ENCODE data around the gene NOP10. TPM values are rescaled to one million over a fixed set of nuclear protein-coding genes. Genes with fewer than 3 reads are reported as not detected.

Gene NOP10
- polyA plus RNA-seq, 1 of the 3 experiments (the other 2 are of a cell fraction), result 440 TPM

DNA sequence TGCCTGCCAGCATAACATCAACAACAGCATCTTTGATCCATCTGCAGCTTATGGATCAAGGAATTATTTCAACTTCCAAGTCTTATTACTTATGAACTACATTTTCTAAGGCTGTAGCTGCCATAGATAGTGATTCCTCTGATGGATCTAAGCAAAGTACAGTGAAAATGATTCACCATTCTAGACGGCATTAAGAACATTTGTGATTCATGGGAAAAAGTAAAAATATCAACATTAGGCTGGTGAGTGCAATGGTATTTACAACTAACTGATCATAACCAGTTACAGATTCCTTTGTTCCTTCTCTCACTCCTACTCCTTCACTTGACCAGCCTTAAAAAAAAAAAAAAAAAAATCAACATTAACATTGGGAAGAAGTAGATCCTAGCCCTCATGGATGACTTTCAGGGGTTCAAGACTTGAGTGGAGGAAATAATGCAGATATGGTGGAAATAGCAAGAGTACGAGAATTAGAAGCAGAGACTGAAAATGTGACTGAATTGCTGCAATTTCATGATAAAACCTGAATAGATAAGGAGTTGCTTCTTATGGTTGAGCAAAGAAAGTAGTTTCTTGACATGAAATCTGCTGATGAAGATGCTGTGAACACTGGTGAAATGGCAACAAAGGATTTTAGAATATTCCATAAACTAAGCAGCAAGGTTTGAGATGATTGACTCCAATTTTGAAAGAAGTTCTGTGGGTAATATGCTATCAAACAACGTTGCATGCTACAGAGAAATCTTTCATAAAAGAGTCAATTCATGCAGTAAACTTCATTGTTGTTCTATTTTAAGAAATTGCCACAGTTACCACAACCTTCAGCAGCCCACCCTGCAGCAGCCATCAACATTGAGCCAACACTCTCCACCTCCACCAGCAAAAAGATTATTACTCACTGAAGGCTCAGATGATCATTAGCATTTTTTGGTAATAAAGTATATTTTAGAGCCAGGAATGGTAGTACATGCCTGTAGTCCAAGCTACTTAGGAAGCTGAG is 28.1 kb downstream of the NOP10 start:
- TF ChIP-seq ELF1 (IDR thresholded peaks at IDR 0.05), result no peak
- Histone ChIP-seq H3K4me1 (ENCODE audit: control insufficient read depth in 1 of 2, insufficient read depth in 2 of 2, low read depth in 1 of 2, low read length in 1 of 2) (no peaks in the 10 kb centered on the region; a peak in 1 of 4 replicates), H2AFZ (ENCODE audit: low read depth) (no peak overlapping the region), H3K27me3 (ENCODE audit: insufficient read depth) (no peaks in the 10 kb centered on the region), H3F3A (replicated peaks; ENCODE audit: insufficient read depth) (peaks cover 7% of the 10 kb centered on the region), H3K27ac (ENCODE audit: low read depth in 2 of 2, low read length in 1 of 2) (no peak overlapping the region), H3K36me3 (replicated peaks in 1 of 2; ENCODE audit: control insufficient read depth in 1 of 2, insufficient read depth in 2 of 2, low read length in 1 of 2) (no peaks in the 10 kb centered on the region), H3K9me3 (no peaks in the 10 kb centered on the region), H3K4me2 (no peak overlapping the region), H4K20me1 (ENCODE audit: insufficient read depth) (no peaks in the 10 kb centered on the region), H3K4me3 (ENCODE audit: low read depth in 2 of 2, low read length in 1 of 2) (no peak overlapping the region), H3K9ac (no peak overlapping the region), H3K9me2 (no peaks in the 10 kb centered on the region), H3K79me2 (ENCODE audit: insufficient read depth) (no peaks in the 10 kb centered on the region)
- CTCF ChIA-PET, result interaction anchor here (1.5 kb wide), 1 partner anchor 28 kb away, joined by 5 read pairs; the partner anchor contains the start of genes NOP10 and NUTM1
- DNase-seq, result no peak
- POLR2A ChIA-PET, result interaction anchor here (1.4 kb wide), 1 partner anchor 23 kb away, joined by 3 read pairs; the partner anchor contains the start of gene SLC12A6
- WGBS (ENCODE audit: low lambda C conversion rate), result 63% methylated on average over 3 of the region's 3 CpGs

DNA sequence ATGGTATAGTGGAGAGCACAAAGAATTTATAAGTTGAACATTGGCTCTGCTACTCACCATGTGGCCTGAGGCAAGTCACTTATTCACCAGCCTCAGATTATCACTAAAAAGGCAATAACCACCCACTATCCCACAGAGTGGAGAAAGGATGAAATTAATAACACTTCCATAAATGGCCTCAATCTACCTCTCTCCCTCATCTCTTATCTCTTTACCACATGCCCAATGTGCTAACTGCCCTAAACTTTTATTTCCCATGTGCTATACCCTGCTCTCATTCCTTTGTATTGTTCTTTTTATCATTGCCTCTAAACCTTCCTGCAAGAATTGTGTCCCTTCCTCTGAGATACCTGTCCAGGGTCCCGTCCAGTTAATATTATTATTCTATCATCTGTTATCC is 31.4 kb downstream of the NOP10 start:
- Histone ChIP-seq H4K20me1 (ENCODE audit: insufficient read depth) (no peaks in the 10 kb centered on the region), H3K9me3 (no peaks in the 10 kb centered on the region), H3K4me3 (ENCODE audit: low read depth in 2 of 2, low read length in 1 of 2) (no peak overlapping the region), H3K4me2 (no peak overlapping the region), H3K36me3 (replicated peaks in 1 of 2; ENCODE audit: control insufficient read depth in 1 of 2, insufficient read depth in 2 of 2, low read length in 1 of 2) (peaks cover 0 to 3% of the 10 kb centered on the region in 2 experiments), H3K4me1 (ENCODE audit: control insufficient read depth in 1 of 2, insufficient read depth in 2 of 2, low read depth in 1 of 2, low read length in 1 of 2) (no peaks in the 10 kb centered on the region; a peak in 1 of 4 replicates), H2AFZ (ENCODE audit: low read depth) (no peak overlapping the region), H3K79me2 (ENCODE audit: insufficient read depth) (no peaks in the 10 kb centered on the region), H3K27ac (ENCODE audit: low read depth in 2 of 2, low read length in 1 of 2) (no peak overlapping the region), H3F3A (replicated peaks; ENCODE audit: insufficient read depth) (no peaks in the 10 kb centered on the region), H3K9ac (no peak overlapping the region), H3K9me2 (no peaks in the 10 kb centered on the region; the same call in 1 of the 2 replicates), H3K27me3 (ENCODE audit: insufficient read depth) (no peaks in the 10 kb centered on the region)
- peak; percentile 8 for DNase-seq
- POLR2A ChIA-PET, result no interaction called here
- 82% methylated on average over 1 of the region's 1 CpG for WGBS (ENCODE audit: low lambda C conversion rate)
- CTCF ChIA-PET, result no interaction called here
- TF ChIP-seq RAD21 (IDR thresholded peaks at IDR 0.05; ENCODE audit: low read length), result no peak
- no peak for TF ChIP-seq EP300 (IDR thresholded peaks at IDR 0.05; ENCODE audit: borderline replicate concordance in 1 of 2, low read depth in 1 of 2, low read length in 1 of 2)
- TF ChIP-seq, protein P1, sequence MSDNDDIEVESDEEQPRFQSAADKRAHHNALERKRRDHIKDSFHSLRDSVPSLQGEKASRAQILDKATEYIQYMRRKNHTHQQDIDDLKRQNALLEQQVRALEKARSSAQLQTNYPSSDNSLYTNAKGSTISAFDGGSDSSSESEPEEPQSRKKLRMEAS (IDR thresholded peaks at IDR 0.05; ENCODE audit: low read depth), result no peak
- TF ChIP-seq, protein P2, sequence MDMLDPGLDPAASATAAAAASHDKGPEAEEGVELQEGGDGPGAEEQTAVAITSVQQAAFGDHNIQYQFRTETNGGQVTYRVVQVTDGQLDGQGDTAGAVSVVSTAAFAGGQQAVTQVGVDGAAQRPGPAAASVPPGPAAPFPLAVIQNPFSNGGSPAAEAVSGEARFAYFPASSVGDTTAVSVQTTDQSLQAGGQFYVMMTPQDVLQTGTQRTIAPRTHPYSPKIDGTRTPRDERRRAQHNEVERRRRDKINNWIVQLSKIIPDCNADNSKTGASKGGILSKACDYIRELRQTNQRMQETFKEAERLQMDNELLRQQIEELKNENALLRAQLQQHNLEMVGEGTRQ (IDR thresholded peaks at IDR 0.05; ENCODE audit: borderline replicate concordance, low read depth, low read length), result no peak
- TF ChIP-seq, protein P3, sequence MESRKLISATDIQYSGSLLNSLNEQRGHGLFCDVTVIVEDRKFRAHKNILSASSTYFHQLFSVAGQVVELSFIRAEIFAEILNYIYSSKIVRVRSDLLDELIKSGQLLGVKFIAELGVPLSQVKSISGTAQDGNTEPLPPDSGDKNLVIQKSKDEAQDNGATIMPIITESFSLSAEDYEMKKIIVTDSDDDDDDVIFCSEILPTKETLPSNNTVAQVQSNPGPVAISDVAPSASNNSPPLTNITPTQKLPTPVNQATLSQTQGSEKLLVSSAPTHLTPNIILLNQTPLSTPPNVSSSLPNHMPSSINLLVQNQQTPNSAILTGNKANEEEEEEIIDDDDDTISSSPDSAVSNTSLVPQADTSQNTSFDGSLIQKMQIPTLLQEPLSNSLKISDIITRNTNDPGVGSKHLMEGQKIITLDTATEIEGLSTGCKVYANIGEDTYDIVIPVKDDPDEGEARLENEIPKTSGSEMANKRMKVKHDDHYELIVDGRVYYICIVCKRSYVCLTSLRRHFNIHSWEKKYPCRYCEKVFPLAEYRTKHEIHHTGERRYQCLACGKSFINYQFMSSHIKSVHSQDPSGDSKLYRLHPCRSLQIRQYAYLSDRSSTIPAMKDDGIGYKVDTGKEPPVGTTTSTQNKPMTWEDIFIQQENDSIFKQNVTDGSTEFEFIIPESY (IDR thresholded peaks at IDR 0.05; ENCODE audit: borderline replicate concordance, low read depth), result no peak
- no peak for TF ChIP-seq RCOR1 (IDR thresholded peaks at IDR 0.05; ENCODE audit: low read length)
- no peak for TF ChIP-seq NFIC (IDR thresholded peaks at IDR 0.05; ENCODE audit: borderline replicate concordance)
- TF ChIP-seq, protein P4, sequence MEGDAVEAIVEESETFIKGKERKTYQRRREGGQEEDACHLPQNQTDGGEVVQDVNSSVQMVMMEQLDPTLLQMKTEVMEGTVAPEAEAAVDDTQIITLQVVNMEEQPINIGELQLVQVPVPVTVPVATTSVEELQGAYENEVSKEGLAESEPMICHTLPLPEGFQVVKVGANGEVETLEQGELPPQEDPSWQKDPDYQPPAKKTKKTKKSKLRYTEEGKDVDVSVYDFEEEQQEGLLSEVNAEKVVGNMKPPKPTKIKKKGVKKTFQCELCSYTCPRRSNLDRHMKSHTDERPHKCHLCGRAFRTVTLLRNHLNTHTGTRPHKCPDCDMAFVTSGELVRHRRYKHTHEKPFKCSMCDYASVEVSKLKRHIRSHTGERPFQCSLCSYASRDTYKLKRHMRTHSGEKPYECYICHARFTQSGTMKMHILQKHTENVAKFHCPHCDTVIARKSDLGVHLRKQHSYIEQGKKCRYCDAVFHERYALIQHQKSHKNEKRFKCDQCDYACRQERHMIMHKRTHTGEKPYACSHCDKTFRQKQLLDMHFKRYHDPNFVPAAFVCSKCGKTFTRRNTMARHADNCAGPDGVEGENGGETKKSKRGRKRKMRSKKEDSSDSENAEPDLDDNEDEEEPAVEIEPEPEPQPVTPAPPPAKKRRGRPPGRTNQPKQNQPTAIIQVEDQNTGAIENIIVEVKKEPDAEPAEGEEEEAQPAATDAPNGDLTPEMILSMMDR (IDR thresholded peaks at IDR 0.05), result no peak
- no peak for TF ChIP-seq ELF1 (IDR thresholded peaks at IDR 0.05)
- TF ChIP-seq TCF12 (IDR thresholded peaks at IDR 0.05), result no peak
- no peak for TF ChIP-seq NRF1 (IDR thresholded peaks at IDR 0.05; ENCODE audit: low read depth, low read length)
- no peak for TF ChIP-seq GATA2 (CRISPR knock-in tag; IDR thresholded peaks at IDR 0.05)
- TF ChIP-seq EZH2phosphoT487 (IDR thresholded peaks at IDR 0.05; ENCODE audit: borderline replicate concordance, low read depth), result no peak
- TF ChIP-seq TAF1 (IDR thresholded peaks at IDR 0.05; ENCODE audit: borderline replicate concordance, low read depth, low read length), result no peak
- TF ChIP-seq CHD2 (IDR thresholded peaks at IDR 0.05; ENCODE audit: low read length, partially characterized antibody), result no peak
